Activated gamma-delta T cell (primary cell): ENCODE data around the gene TDRD6.
"Not testable (repeated sequence)": the region's sequence is repeated elsewhere in the genome, so short reads cannot be mapped to it uniquely, and the experiment has no call there.

Experiments used
- DNase-seq: peaks from one replicate; lab custom pipeline; 2025; lab: John Stamatoyannopoulos, UW

TDRD6 gene

DNA sequence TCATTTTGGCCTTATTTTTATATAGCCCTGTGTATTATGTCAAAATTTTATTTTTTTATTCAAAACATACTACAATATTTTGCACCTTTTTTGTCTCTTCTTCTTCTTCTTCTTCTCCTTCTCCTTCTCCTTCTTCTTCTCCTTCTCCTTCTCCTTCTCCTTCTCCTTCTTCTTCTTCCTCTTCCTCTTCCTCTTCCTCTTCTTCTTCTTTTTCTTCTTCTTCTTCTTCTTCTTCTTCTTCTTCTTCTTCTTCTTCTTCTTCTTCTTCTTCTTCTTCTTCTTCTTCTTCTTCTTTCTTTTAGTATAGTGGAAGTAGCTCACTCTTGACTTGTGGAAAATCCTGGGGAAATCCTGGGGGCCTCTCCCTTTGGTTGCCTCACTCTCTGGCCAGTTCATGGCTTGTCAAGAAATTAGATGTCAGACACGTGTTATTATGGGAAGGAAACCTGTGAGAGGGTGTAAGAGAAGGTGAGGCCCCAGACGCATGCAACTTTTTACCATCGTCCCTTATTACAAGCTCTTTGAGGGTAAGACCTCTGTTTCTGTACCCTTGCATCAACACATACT lies 56.6 kb downstream of the TDRD6 start:
- DNase-seq = not testable (repeated sequence)

DNA sequence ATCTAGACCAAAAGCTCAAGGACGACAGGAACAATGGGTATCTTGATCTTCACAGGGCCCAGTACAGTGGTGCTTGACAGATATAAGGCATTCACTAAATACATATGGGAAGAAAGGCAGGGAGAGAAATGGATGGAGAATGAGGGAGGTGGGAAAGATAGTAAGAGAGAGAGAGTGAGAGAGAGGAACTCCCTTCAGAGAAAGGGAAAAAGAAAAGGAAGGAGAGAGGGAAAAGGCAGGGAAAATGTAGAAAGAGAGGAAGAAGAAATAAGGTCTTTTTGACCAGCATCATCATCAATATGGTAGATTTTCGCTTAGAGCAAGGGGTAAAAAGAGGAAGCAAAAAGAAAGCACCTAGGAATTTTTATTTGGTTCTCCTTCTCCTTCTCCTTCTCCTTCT lies 58.3 kb downstream of the TDRD6 start:
- no peak for DNase-seq

DNA sequence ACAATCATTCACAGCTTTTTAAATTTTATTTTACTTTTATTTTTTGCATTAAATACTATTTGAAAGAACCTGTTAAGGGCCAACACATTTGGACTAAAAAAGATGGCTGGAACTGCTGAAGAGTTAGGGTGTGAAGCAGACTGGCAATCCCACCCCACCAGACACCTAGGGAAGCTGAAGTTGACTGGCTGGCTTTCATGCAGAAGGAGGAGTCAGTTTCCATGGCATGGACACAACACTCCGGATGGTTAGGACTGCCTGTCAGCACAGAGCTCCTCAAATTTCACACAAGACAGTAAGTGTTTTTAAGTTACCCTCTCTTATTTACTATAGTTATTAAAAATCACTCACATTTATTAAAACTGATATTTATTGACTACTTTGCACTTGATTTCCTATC lies 59.0 kb downstream of the TDRD6 start, which contains the start of gene ANKRD66:
TSS of gene ANKRD66 (plus strand) at position 238 of the 400 bp plus-strand sequence. CDS start 5,016 bp downstream, outside the sequence.
- DNase-seq = no peak

DNA sequence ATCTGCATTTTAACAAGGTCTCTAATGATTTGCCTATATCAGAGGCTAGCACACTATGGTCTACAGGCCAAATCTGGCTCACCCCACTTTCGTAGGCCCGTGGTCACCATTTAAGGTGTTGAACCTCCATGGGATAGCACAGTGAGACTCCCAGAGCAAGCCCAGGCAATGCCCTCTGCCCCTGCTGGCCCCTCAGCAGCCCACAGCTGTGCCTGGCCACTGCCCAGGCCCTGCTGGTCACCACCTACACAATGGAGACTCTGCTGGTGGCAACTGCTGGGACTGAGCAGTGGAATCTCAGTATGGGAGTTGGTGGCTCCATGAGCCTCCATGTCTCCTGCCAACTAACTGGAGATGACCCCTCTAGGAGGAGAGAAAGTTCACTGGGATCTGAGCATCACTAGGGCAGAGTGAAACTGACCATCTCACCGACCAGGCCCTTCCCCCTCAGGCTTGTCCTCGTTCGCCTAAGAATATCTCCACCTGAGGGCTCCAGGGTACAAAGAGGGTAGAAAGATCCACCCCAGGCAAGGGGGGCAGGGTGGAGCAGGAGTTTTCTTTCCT lies 61.3 kb downstream of the TDRD6 start:
- no peak for DNase-seq

DNA sequence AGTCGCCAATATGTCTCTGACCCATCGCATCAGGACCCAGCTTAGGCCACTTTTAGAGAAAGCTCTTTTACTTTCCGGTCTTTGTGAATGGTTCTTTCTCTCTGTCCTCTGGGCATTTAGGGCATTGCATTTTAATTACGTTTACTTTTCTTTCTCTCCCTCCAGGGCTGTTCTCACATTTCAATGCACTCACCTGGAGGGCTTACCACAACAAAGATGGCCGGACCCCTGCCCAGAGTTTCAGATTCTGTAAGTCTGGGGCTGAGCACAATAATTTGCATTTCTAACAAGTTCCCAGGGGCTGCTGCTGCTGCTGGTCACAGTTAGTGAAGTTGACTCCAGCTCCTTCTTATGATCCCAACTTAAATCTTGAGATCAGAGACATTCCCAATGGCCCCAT lies 62.0 kb downstream of the TDRD6 start:
- DNase-seq = no peak

DNA sequence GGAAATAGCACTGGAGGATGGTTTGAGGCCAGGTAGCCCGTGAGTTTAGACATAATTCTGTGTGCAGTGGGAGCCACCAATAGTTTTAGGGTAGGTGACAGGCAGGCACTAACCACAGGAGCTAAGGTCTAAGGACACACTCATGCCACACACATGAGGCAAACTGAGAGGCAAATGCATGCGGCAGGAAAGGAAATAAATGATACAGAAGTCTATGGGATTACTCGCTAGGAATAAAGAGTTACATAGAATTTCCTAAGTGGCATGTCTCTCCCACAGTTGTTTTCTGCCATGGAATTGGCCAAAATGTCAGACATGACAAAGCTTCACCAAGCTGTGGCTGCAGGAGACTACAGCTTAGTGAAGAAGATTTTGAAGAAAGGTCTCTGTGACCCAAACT lies 64.0 kb downstream of the TDRD6 start:
- no peak for DNase-seq
